Epithelial cell of proximal tubule (primary cell): Measurements from ENCODE around the gene ACP7. TPM values are rescaled to one million over a fixed set of nuclear protein-coding genes. Genes with fewer than 3 reads are reported as not detected.
"Not testable (repeated sequence)": the region's sequence is repeated elsewhere in the genome, so short reads cannot be mapped to it uniquely, and the experiment has no call there.

Source experiments
- DNase-seq: peaks from one replicate; pipeline ENCODE4 v3.0.0-alpha.2; 2011; ENCODE audit warnings: low read depth
- H3K4me3 ChIP-seq: 2 replicates; pipeline ENCODE4 v1.5.1; 2011; ENCODE audit warnings: low read depth, mild to moderate bottlenecking, low read length
- CTCF ChIP-seq: conservative IDR thresholded peaks from 2 replicates; pipeline ENCODE4 v1.5.1; 2012; ENCODE audit warnings: low read depth, mild to moderate bottlenecking, low read length
- total RNA-seq: library from RNA; depleted of rRNA; stranded (reverse); fragments of >200 nt; gene quantifications from 2 replicates; pipeline ENCODE4 v1.2.3, GENCODE V29; 2015

Gene ACP7
- total RNA-seq, 1 donor from 2014 or later, result 0.23 TPM

- H3K4me3 ChIP-seq, result no peak overlapping the region
- TF ChIP-seq CTCF, result no peak
- DNase-seq, result no peak
These were observed 577 bp upstream of the ACP7 start for GRCh38 chr19:39083599-39083982.

- H3K4me3 ChIP-seq, result no peak overlapping the region
- DNase-seq, result no peak
- no peak for TF ChIP-seq CTCF
These were observed 538 bp downstream of the ACP7 start for GRCh38 chr19:39084732-39085080.

DNA sequence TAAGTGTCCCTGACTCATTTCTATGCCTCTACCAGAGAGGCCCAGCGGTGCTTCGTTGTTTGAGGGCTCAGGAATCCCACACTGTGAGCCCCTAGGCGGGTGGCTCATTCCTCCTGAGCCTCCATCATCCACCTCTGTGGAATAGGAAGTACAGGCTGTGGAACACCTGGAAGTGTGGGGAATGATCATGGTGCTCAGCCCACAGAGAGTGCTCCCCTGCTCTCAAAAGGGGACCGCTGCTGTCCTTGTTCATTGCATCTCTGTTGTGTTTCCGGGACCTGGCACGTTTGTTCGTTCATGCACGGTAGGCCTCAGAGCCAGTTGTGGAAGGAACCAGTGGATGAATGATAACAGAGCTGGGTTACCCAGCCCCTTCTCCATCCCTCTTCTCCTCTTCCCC lies 1.2 kb downstream of the ACP7 start:
- no peak for DNase-seq
- H3K4me3 ChIP-seq, result no peak overlapping the region
- no peak for TF ChIP-seq CTCF

DNA sequence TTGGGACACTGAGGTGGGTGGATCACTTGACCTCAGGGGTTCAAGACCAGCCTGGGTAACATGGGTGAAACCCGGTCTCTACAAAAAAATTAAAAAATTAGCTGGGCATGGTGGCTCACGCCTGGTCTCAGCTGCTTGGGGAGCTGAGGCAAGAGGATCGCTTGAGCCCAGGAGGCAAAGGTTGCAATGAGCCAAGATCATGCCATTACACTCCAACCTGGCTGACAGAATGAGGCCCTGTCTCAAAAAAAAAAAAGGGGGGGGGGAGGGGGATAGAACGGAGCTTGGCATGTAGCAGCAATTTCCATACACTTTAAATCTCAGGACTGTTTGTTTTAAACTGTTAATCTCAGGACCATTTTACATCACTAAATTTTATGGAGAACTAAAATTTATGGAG lies 2.2 kb downstream of the ACP7 start:
- no peak overlapping the region for H3K4me3 ChIP-seq
- DNase-seq, result no peak
- TF ChIP-seq CTCF, result no peak

GRCh38 chr19:39087907-39088686 lies 3.9 kb downstream of the ACP7 start:
- no peak for TF ChIP-seq CTCF

DNA sequence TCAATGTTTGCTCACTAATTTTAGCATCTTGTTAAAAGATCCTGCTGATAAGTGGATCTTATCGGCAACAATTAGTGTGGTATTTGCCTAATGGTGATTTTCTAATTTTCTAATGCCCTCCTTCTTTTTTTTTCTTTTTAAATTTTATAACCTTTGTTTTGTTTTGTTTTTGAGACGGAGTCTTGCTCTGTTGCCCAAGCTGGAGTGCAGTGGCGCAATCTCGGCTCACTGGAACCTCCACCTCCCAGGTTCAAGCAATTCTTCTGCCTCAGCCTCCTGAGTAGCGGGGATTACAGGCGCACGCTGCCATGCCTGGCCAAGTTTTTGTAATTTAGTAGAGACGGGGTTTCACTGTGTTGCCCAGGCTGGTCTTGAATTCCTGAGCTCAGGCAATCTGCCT lies 5.8 kb downstream of the ACP7 start:
- not testable (repeated sequence) for H3K4me3 ChIP-seq, DNase-seq

More at GRCh38 chr19:39087907-39088686, 3.9 kb downstream of the ACP7 start:
- H3K4me3 ChIP-seq, result no peak overlapping the region
- no peak for DNase-seq

- no peak for TF ChIP-seq CTCF
- no peak for DNase-seq
- H3K4me3 ChIP-seq, result no peak overlapping the region
These were observed 6.7 kb downstream of the ACP7 start for GRCh38 chr19:39090881-39091280.

DNA sequence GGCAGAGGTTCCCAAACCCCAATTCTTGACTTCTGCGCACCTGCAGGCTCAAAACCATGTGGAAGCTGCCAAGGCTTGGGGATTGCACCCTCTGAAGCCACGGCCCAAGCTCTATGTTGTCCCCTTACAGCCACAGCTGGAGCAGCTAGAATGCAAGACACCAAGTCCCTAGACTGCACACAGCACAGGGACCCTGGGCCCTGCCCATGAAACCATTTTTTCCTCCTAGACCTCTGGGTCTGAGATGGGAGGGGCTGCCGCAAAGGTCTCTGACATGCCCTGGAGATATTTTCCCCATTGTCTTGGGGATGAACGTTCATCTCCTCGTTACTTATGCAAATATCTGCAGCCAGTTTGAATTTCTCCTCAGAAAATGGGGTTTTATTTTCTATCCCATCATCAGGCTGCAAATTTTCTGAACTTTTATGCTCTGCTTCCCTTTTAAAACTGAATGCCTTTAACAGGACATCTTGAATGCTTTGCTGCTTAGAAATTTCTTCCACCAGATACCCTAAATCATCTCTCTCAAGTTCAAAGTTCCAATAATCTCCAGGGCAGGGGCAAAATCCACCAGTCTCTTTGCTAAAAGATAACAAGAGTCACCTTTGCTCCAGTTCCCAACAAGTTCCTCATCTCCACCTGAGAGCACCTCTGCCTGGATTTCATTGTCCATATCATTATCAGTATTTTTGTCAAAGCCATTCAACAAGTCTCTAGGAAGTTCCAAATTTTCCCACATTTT lies 11.8 kb downstream of the ACP7 start:
- not testable (repeated sequence) for H3K4me3 ChIP-seq, DNase-seq
